Hepatocyte (in vitro differentiated cells): Measurements from ENCODE around the gene COL6A5. TPM values are rescaled to one million over a fixed set of nuclear protein-coding genes. Genes with fewer than 3 reads are reported as not detected.
A peak's percentile ranks its signal among the peaks of the same experiment; 100 is the strongest.

Experiments
- DNase-seq: peaks from one replicate; pipeline ENCODE4 v3.0.0-alpha.2; 2016; ENCODE audit warnings: low spot score
- H2AFZ ChIP-seq: fragments of 200-600 bp; sonication (generic); 2 replicates; pipeline ENCODE4 v1.6.0; 2016; ENCODE audit warnings: antibody characterized with exemption, mild to moderate bottlenecking
- H3K27ac ChIP-seq: fragments of 200-600 bp; sonication (generic); 2 replicates; pipeline ENCODE4 v1.5.1; 2016; ENCODE audit warnings: mild to moderate bottlenecking
- H3K27me3 ChIP-seq: fragments of 200-600 bp; sonication (generic); 2 replicates; pipeline ENCODE4 v1.6.1; 2016
- H3K36me3 ChIP-seq: fragments of 200-600 bp; sonication (generic); replicated peaks from 2 replicates; pipeline ENCODE4 v1.5.1; 2016; ENCODE audit warnings: low read depth; ENCODE audit not compliant: insufficient read depth
- H3K4me1 ChIP-seq: fragments of 200-600 bp; sonication (generic); 2 replicates; pipeline ENCODE4 v1.5.1; 2016; ENCODE audit warnings: mild to moderate bottlenecking, moderate library complexity; ENCODE audit not compliant: insufficient read depth
- H3K4me2 ChIP-seq: fragments of 200-600 bp; sonication (generic); 2 replicates; pipeline ENCODE4 v1.6.0; 2016
- H3K4me3 ChIP-seq: fragments of 200-600 bp; sonication (generic); 2 replicates; pipeline ENCODE4 v1.5.1; 2016; ENCODE audit warnings: mild to moderate bottlenecking
- H3K79me2 ChIP-seq: fragments of 200-600 bp; sonication (generic); 2 replicates; pipeline ENCODE4 v1.6.0; 2017; ENCODE audit warnings: mild to moderate bottlenecking
- H3K9me2 ChIP-seq: fragments of 200-600 bp; sonication (generic); replicated peaks from 2 replicates; pipeline ENCODE4 v1.6.0; 2017; ENCODE audit warnings: mild to moderate bottlenecking; ENCODE audit not compliant: insufficient read depth
- H3K9me3 ChIP-seq: fragments of 200-600 bp; sonication (generic); 2 replicates; pipeline ENCODE4 v1.5.1; 2016; ENCODE audit warnings: low read depth, mild to moderate bottlenecking
- H4K20me1 ChIP-seq: fragments of 200-600 bp; sonication (generic); 2 replicates; pipeline ENCODE4 v1.6.0; 2016; ENCODE audit warnings: mild to moderate bottlenecking; ENCODE audit not compliant: insufficient read depth, poor library complexity, severe bottlenecking
- CTCF ChIP-seq: fragments of 200-600 bp; sonication (generic); IDR thresholded peaks from 2 replicates; pipeline ENCODE4 v1.5.1; 2016; ENCODE audit warnings: antibody characterized with exemption, mild to moderate bottlenecking; ENCODE audit not compliant: poor library complexity
- EZH2 ChIP-seq: fragments of 200-600 bp; sonication (generic); IDR thresholded peaks from 2 replicates; pipeline ENCODE4 v1.6.1; 2016; ENCODE audit warnings: antibody characterized with exemption, mild to moderate bottlenecking, borderline replicate concordance
- EZH2phosphoT487 ChIP-seq: fragments of 200-600 bp; sonication (generic); IDR thresholded peaks from one replicate; pipeline ENCODE4 v1.6.1; 2018; ENCODE audit warnings: antibody characterized with exemption, mild to moderate bottlenecking, low read depth, moderate library complexity; ENCODE audit not compliant: unreplicated experiment, severe bottlenecking
- WGBS: methylation state at CpG from one replicate; pipeline ENCODE4 v1.1.6; 2016; ENCODE audit warnings: low lambda C conversion rate; ENCODE audit errors: missing lambda C conversion rate; 5-methylcytosine and 5-hydroxymethylcytosine counted together
- polyA plus RNA-seq: library from polyadenylated mRNA; unstranded; fragments of >200 nt; fragmentation: Nextera tagmentation; extraction: Ambion mirVana; gene quantifications from 2 replicates; pipeline ENCODE4 v1.2.1, GENCODE V29; 2016
- total RNA-seq: library from RNA; depleted of rRNA; stranded (reverse); fragments of >200 nt; gene quantifications from 2 replicates; pipeline ENCODE4 v1.2.3, GENCODE V29; 2014

COL6A5 gene
- total and polyA plus RNA-seq, 2 experiments from 2014 or later, result 0.11 to 1.1 TPM

- no peak overlapping the region for H3K27ac ChIP-seq
- H3K9me3 ChIP-seq, result no peaks in the 10 kb centered on the region
- no peak overlapping the region for H3K4me3 ChIP-seq
- H3K9me2 ChIP-seq, result no peaks in the 10 kb centered on the region
- H4K20me1 ChIP-seq, result no peaks in the 10 kb centered on the region
- WGBS, result 63% methylated on average over 2 of the region's 2 CpGs
- no peak overlapping the region for H3K4me2 ChIP-seq
- H3K27me3 ChIP-seq, result no peaks in the 10 kb centered on the region
- DNase-seq, result peak; percentile 13
- no peaks in the 10 kb centered on the region for H3K4me1 ChIP-seq
- H3K36me3 ChIP-seq, result no peaks in the 10 kb centered on the region
- no peak overlapping the region for H2AFZ ChIP-seq
- H3K79me2 ChIP-seq, result no peaks in the 10 kb centered on the region
- TF ChIP-seq EZH2 (no peak), EZH2phosphoT487 (no peak), CTCF (no peak)
These were observed 41.3 kb downstream of the COL6A5 start for GRCh38 chr3:130386604-130387263.

- no peak for DNase-seq
- no peaks in the 10 kb centered on the region for H3K79me2 ChIP-seq
- H3K4me3 ChIP-seq, result no peak overlapping the region
- WGBS, result 89% methylated on average over 1 of the region's 1 CpG
- H3K4me1 ChIP-seq, result no peaks in the 10 kb centered on the region
- no peaks in the 10 kb centered on the region for H3K9me2 ChIP-seq
- no peaks in the 10 kb centered on the region for H4K20me1 ChIP-seq
- no peak overlapping the region for H3K27ac ChIP-seq
- H3K27me3 ChIP-seq, result no peaks in the 10 kb centered on the region
- no peak overlapping the region for H3K4me2 ChIP-seq
- TF ChIP-seq EZH2 (no peak), CTCF (no peak), EZH2phosphoT487 (no peak)
- H3K9me3 ChIP-seq, result no peaks in the 10 kb centered on the region
- H2AFZ ChIP-seq, result no peak overlapping the region
- no peaks in the 10 kb centered on the region for H3K36me3 ChIP-seq
These were observed 44.4 kb downstream of the COL6A5 start for GRCh38 chr3:130389743-130390478.

GRCh38 chr3:130392266-130392665 is 46.8 kb downstream of the COL6A5 start:
- Histone ChIP-seq H3K27ac (no peak overlapping the region), H3K9me2 (no peaks in the 10 kb centered on the region), H3K36me3 (no peaks in the 10 kb centered on the region), H2AFZ (no peak overlapping the region), H3K4me3 (no peak overlapping the region), H3K27me3 (no peaks in the 10 kb centered on the region), H3K9me3 (no peaks in the 10 kb centered on the region), H3K79me2 (no peaks in the 10 kb centered on the region), H3K4me2 (no peak overlapping the region), H3K4me1 (peaks cover 10% of the 10 kb centered on the region), H4K20me1 (no peaks in the 10 kb centered on the region)
- TF ChIP-seq EZH2phosphoT487, result no peak
- TF ChIP-seq EZH2, result no peak
- no peak for TF ChIP-seq CTCF
- 100% methylated on average over 2 of the region's 2 CpGs for WGBS
- DNase-seq, result no peak
